GM18868 (cell line): ENCODE results near the gene RANBP3L.

ENCODE experiments used
- ATAC-seq: cut with Tn5 transposase; IDR thresholded peaks from one replicate; pipeline ENCODE4 v1.9.1; 2021; ENCODE audit warnings: mild to moderate bottlenecking, moderate library complexity; ENCODE audit not compliant: unreplicated experiment

The RANBP3L gene

GRCh38 chr5:36246036-36246800 is 55.5 kb downstream of the RANBP3L start:
- ATAC-seq: no peak

DNA sequence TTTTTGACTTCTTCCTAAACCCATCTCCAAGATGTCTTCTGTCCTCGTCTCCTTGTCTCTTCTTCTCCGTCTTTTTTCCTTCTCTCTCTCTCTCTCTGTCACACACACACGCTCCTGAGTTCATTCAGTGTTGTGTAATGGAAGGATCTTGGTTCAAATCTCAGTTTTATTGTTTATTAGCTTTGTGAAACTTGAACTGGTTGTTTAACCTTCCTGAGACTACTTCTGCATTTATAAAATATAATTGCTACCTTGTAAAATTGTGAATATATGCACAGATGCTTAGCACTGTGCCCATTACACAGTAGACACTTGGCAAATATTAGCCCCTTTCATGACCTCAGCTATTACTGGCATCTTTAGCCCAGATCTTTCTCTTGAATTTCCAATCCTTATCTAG is 57.6 kb downstream of the RANBP3L start:
- ATAC-seq: no peak

DNA sequence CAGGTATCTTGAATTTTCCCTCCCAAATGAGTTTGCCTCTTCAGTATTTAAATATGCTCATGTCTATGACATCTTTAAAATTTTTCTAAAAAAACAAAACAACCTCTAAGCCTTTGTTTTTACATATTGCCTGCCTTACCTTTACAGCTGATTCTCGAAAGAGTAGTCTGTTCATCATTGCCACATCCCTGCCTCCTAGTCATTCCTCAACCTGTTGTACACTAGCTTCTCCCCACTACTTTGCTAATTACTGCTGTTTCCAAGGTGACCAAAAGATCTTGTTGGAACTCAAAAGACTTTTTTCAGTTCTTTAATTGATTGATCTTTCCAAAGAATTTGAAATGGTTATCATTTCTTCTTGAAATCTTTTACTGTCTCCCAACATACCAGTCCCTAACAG is 58.0 kb downstream of the RANBP3L start:
- no peak for ATAC-seq

GRCh38 chr5:36242534-36243485 is 58.9 kb downstream of the RANBP3L start:
- ATAC-seq: no peak

DNA sequence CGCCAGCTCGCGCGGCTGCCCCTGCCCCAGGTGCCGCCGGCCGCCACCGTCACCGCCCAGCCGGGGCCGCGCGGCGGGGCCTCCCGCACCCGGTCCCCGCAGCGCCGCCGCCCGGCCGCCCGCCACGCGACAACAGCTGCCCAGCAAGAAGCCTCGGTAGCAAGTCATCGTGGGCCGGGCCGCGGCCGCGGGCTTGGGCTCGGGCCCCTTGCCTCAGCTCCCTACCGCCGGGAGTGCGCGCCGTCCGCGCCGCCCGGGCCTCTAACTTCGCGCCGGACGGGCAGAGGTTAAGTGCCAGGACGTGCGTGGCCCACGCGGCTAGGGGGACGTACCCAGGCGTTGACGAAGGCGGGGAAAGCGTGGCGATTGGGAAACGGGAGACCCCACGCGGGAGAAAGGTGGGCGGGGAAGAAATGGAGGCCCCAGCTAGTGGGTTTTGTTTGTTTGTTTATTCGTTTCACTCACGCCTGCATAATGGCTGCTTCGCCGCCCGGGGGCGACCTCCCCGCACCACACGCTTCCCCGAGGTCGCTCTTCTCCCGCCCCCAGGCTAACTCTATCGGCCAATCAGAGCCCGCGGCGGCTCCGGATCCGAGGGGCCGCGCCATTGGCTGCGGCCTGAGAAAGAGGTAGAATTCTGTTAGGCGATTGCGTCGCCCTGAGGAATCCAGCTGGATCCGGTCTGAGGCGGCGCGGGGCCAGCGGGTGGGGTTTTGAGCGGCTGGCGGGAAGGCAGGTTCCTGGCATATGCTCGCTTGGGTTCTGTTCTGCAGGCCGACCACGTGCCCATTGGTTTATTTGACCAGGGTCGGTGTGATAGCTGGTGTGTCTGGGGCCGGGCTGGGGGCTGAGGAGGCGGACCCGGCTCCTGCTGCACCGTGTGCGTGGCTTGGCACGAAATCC is 59.8 kb downstream of the RANBP3L start, which contains the start of gene NADK2:
TSS of gene NADK2 (minus strand) at position 295 of the 903 bp plus-strand sequence. CDS start at position 168, 127 bp downstream.
- ATAC-seq: peak; percentile 87

DNA sequence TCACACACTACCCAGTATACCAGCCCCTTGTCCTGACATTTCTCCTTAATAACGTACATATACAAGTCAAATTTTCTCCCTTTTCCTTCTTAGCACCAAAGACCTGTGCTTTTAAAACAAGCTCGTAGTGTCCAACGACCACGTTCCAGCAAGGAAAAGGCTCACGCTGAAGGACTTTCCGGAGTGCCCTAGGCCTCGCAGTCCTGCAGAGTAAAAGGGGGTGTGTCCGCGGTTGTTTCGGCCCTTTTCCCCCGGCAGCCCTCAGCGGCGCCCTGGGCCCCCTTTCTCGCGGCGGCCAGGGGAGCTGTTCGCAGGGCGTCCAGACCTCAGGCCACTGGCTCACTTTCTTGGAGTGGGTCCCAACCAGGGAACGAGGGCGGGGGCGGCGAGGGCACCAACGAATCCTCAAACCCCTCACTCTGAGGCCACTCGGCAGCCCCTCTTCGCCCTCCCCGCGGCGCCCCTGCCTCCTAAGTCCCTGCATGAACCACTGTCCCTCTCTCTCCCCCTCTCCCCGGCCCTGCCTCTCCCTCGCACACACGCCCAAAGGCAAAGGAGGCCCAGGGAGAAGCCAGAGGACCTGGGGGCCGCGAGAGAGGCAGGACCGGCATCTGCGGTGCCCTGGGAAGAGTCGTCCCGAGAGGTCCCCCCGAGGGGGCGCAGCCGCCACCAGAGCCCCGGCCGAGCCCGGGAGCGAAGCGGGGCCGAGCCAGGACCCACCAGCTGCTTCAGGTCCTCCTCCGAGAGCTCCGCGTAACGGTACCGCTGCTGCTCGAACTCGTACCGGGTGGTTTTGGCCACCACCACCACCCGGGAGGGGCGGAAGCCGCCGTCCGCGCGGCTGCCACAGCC is 60.7 kb downstream of the RANBP3L start:
- peak; percentile 23 for ATAC-seq

- no peak for ATAC-seq
Observed at GRCh38 chr5:36239370-36240293, 62.1 kb downstream of the RANBP3L start.

DNA sequence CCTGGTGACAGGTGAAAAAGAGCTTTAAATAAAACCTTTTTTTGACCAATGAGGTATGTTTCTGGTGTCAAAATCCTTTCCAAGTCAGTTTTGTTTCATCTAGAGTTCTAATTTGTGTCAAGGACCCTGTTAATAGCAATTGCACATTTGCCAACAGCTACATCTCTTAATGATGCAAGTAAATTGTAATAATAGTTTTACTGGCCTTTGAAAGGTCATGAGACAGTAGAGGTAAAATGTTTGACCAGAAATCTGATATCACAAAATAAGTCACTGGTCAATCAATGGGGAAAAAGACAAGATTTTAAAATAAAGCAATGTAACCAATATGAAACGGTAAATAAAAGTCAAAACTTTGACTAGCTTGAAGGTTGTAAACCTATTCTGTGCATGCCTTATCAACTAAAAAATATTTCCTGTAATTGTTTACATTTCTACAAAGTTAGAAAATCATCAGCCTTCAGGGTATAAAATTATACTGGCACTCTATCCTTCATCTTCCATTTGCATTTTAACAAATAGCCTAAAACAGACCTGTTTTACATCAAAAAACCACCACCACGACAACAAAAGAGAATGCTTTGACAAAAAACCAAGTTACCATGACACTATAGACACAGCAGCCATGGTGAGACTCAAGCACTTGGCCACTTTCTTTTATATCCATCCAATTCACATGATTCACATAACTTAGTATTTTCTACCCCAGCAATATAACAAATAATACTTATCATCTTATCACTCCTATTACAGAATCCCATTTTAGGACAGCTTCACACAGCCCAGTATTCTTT is 63.0 kb downstream of the RANBP3L start:
- ATAC-seq: no peak

DNA sequence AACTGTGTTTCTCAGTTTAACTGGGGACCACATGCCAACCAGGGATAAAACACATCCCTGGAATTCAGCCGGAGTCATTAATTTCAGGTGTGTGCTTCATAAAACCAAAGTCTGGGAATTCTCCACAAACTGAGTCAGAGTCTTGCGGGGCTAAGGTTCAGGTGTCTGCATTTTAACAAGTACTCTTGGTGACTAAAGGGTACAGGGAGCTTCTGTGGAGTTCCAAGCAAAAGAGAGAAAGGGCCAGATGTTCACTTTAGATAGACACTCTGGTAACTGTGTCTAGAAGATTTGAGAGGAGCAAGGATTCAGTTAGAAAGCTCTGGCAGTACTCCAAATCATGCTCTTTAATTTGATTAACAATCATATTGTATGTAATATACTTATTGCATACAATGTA is 64.0 kb downstream of the RANBP3L start:
- ATAC-seq: no peak

DNA sequence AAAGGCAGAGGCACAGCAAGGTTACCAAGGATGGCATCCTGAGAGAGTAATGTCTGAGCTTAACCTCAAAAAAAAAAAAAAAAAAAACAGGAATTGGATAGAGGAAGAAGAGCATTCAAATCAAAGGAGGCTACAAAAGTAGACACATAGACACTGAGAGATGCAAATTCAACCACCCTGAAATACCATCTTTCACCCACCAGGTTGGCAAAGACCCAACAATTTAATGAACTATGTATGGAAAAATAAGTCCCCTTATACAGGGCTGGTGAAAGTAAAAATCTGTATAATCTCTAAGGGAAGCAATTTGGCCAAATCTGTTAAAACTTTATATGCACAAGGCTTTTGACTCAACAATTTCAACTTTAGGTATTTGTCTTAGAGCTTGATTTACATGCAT is 64.9 kb downstream of the RANBP3L start:
- no peak for ATAC-seq

DNA sequence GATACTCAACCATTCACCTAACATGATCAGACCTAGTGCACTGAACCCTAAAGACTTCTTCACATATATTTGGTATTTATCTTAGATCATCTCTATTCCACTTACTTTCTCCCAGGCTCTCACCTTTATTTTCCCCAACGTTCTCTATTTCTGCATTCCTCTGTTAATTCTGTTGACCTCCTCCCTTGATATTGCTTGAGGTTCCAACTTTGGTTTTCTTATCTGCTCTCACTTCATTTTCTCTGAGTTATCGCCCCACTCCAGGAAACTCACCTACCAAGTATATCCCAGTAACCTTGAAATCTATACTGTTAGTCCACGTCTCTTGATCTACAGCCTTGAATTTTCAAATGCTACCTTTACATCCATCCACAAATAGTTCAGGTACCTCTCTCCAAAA is 69.2 kb downstream of the RANBP3L start:
- ATAC-seq: no peak

GRCh38 chr5:36230151-36230790 is 71.4 kb downstream of the RANBP3L start:
- no peak for ATAC-seq

DNA sequence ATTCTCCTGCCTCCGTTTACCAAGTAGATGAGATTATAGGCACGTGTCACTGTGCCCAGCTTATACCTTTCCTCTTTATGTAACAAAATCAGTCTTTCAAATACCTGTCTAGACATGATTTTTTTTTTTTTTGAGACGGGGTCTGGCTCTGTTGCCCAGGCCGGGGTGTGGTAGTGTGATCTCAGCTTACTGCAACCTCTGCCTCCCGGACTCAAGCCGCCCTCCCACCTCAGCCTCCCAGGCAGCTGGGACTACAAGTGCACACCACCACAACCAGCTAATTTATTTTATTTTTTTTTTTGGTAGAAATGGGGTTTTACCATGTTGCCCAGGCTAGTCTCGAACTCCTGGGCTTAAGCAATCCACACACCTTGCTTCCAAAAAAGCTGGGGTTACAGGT is 73.2 kb downstream of the RANBP3L start:
- no peak for ATAC-seq

DNA sequence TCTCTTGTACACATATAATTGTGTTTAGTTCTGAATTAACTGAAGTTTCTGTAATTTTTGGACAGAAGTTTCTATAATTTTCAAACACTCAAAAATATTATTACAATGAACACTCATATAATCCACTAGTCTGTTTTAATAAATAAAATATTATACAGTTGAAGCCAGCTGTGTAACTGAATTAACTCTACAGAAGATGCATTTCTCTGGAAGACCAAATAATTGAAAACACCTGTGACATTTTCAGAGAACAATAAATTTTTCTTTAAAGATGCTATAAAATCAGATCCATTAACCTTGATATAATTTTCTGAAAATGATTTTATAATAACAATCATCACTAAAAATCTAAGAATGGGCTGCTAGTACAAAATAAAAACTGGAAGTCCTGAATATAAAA is 74.7 kb downstream of the RANBP3L start:
- no peak for ATAC-seq

DNA sequence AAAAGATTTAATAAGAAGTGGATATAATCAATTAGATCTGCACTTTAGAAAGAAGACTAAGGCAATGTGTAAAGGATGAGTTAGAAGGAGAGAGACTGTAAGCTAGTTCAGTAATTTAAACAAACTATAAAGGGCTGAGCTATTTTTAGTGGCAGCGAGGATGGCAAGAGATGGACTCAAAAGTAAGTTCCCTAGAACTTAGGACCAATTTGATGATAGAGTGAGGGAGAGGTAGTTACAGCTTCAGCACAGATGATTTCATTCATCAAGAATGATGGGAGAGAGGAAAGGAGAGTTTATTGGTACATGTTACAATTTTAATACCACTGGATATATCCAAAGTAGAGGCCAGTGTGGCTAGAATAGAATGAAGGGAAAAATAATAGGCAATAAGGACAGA is 79.1 kb downstream of the RANBP3L start:
- ATAC-seq: no peak

- ATAC-seq: no peak
Observed at GRCh38 chr5:36217988-36218387, 83.7 kb downstream of the RANBP3L start.

DNA sequence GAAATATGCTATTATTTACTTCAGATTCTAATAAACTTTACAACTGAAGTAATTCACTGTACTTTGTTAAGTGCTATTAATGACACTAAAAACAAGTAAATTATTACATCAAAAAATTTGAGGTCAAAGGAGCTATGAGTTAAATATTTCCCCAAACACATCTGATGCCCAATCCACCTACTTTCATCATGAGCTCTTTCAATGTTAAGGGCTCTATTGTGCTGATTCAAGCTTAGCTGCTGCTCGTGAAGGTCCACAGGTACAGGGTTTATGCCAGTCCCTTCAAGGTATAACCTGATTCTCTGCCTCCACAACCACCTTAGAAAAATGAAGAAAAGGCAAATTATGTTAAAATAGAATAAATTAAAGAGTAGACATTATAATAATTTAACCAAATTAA is 84.1 kb downstream of the RANBP3L start:
- no peak for ATAC-seq

- no peak for ATAC-seq
Observed at GRCh38 chr5:36215910-36216309, 85.8 kb downstream of the RANBP3L start.
